Vagina (tissue), 2 donors: ENCODE data around the gene ELMO1.

ENCODE experiments used
- POLR2A ChIP-seq, 2 donors: fragments of 450-650 bp; IDR thresholded peaks; one replicate each; pipeline ENCODE4 v1.6.1; 2017; ENCODE audit warnings: antibody characterized with exemption in 2 of 2, mild to moderate bottlenecking in 2 of 2, moderate library complexity in 2 of 2
- TF ChIP-seq, protein P1 (sequence below), 3 experiments: fragments of 450-650 bp in 2 of 3; fragments of 200-600 bp in 1 of 3; sonication (generic) in 1 of 3; IDR thresholded peaks; one replicate each; pipeline ENCODE4 v1.5.1; 2017 to 2019; ENCODE audit warnings: antibody characterized with exemption in 3 of 3, mild to moderate bottlenecking in 2 of 3, moderate library complexity in 2 of 3

DNA sequence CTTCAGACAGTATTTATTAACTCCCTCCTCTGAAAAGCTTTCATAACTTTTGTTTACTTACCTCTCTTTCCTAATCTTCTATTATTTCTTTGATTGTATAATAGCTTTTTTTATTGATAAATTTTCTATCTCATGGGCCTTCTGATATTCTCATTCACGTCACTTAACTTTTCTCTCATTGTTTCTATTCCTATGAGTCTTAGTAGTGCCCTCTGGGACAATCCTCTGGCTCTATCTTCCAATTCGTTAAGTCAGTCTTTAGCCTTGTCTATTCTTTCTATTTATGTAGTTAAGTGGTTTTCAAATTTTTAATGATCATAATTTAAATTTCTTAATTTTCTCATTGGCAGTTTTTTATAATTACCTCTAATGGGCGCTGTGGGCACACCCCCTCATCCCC, 6.4 kb upstream of the ELMO1 start:
- no peak for TF ChIP-seq POLR2A (IDR thresholded peaks at IDR 0.05)
- TF ChIP-seq, protein P1, sequence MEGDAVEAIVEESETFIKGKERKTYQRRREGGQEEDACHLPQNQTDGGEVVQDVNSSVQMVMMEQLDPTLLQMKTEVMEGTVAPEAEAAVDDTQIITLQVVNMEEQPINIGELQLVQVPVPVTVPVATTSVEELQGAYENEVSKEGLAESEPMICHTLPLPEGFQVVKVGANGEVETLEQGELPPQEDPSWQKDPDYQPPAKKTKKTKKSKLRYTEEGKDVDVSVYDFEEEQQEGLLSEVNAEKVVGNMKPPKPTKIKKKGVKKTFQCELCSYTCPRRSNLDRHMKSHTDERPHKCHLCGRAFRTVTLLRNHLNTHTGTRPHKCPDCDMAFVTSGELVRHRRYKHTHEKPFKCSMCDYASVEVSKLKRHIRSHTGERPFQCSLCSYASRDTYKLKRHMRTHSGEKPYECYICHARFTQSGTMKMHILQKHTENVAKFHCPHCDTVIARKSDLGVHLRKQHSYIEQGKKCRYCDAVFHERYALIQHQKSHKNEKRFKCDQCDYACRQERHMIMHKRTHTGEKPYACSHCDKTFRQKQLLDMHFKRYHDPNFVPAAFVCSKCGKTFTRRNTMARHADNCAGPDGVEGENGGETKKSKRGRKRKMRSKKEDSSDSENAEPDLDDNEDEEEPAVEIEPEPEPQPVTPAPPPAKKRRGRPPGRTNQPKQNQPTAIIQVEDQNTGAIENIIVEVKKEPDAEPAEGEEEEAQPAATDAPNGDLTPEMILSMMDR (IDR thresholded peaks at IDR 0.05), result no peak
